Mesothelial cell of epicardium (in vitro differentiated cells): Measurements from ENCODE around the gene CAP2. TPM values are rescaled to one million over a fixed set of nuclear protein-coding genes. Genes with fewer than 3 reads are reported as not detected.
"Not testable (repeated sequence)": the region's sequence is repeated elsewhere in the genome, so short reads cannot be mapped to it uniquely, and the experiment has no call there.

Experiments used
- DNase-seq, 2 experiments: peaks; one replicate each; pipeline ENCODE4 v3.0.0; 2021; ENCODE audit warnings: low spot score in 2 of 2; ENCODE audit not compliant: unreplicated experiment in 2 of 2
- H3K27ac Mint-ChIP-seq: 2 replicates; pipeline ENCODE4 v1.8.0; 2021; ENCODE audit warnings: mixed read lengths
- H3K27me3 Mint-ChIP-seq: 2 replicates; pipeline ENCODE4 v1.8.0; 2021; ENCODE audit warnings: low read depth, mixed read lengths
- H3K36me3 Mint-ChIP-seq: 2 replicates; pipeline ENCODE4 v1.8.0; 2021; ENCODE audit warnings: mixed read lengths
- H3K4me1 Mint-ChIP-seq: 2 replicates; pipeline ENCODE4 v1.8.0; 2021; ENCODE audit warnings: mixed read lengths
- H3K4me3 Mint-ChIP-seq: 2 replicates; pipeline ENCODE4 v1.8.0; 2021; ENCODE audit warnings: mild to moderate bottlenecking, moderate library complexity, mixed read lengths
- H3K9me3 Mint-ChIP-seq: 2 replicates; pipeline ENCODE4 v1.8.0; 2021; ENCODE audit warnings: mixed read lengths
- total RNA-seq: library from RNA; stranded (reverse); gene quantifications from 3 replicates; pipeline ENCODE4 v1.2.1, GENCODE V29; 2021
- TF ChIP-seq, protein P1 (sequence below): fragments of 200-600 bp; sonication (generic); IDR thresholded peaks from one replicate; pipeline ENCODE4 v1.5.0; 2021; ENCODE audit warnings: antibody characterized with exemption; ENCODE audit not compliant: unreplicated experiment

Gene CAP2
- total RNA-seq, 1 donor from 2014 or later = 15.0 TPM

DNA sequence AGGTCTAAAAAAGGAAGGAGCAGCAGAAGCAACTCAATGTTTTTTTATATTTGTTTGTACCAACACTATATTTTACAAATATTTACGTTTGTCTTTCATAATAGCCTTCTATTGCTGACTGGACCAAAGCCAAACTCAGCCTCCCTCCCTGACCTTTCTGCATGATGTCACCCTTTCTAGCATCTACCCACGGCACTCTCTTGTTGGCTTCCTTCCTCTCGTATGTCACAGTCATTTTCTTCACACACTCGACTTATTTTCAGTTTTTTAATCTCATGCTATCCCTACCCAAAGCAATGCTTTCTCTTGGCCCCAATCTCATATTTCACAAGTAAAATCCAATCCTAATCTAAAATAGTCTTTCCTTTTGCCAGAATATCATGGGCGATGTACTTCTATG, 190.4 kb downstream of the CAP2 start:
- peak overlapping the region; percentile 1 for H3K27ac Mint-ChIP-seq
- no peak for DNase-seq
- no peaks in the 10 kb centered on the region for H3K27me3 Mint-ChIP-seq

DNA sequence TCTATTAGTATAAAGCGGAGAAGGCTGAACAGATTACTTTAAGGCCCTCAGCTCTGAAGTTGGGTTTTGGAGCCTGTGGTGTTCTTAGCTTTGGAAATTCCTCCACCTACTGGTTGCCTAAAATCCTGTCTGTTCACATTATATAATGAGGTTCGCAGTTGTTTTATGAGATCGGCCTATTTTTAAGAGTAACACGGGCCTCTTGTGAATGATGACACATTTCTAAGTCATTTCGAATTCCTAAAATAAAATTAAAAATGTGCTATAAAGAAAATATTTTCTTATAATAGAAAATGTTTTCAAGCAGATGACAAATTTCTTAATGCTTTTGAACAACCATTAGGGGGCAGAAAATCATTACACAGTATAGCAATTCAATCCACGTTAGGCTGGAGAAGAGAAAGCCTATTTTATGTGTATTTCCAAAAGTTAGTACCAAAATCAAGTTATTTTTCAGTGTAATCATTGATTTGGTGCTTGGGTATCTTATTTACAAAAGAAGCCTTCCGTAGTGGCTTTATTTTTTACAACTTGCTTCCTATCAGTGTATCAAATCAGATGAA, 190.9 kb downstream of the CAP2 start:
- H3K9me3 Mint-ChIP-seq = no peaks in the 10 kb centered on the region
- H3K4me1 Mint-ChIP-seq = peaks cover 3% of the 10 kb centered on the region
- H3K4me3 Mint-ChIP-seq = no peak overlapping the region
- TF ChIP-seq, protein P1, sequence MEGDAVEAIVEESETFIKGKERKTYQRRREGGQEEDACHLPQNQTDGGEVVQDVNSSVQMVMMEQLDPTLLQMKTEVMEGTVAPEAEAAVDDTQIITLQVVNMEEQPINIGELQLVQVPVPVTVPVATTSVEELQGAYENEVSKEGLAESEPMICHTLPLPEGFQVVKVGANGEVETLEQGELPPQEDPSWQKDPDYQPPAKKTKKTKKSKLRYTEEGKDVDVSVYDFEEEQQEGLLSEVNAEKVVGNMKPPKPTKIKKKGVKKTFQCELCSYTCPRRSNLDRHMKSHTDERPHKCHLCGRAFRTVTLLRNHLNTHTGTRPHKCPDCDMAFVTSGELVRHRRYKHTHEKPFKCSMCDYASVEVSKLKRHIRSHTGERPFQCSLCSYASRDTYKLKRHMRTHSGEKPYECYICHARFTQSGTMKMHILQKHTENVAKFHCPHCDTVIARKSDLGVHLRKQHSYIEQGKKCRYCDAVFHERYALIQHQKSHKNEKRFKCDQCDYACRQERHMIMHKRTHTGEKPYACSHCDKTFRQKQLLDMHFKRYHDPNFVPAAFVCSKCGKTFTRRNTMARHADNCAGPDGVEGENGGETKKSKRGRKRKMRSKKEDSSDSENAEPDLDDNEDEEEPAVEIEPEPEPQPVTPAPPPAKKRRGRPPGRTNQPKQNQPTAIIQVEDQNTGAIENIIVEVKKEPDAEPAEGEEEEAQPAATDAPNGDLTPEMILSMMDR = peak; percentile 79
- peak overlapping the region; percentile 1 for H3K27ac Mint-ChIP-seq
- H3K27me3 Mint-ChIP-seq = no peaks in the 10 kb centered on the region
- no peak for DNase-seq
- H3K36me3 Mint-ChIP-seq = no peaks in the 10 kb centered on the region

More for the DNA sequence above, 190.4 kb downstream of the CAP2 start:
- H3K4me1 Mint-ChIP-seq = peaks cover 3% of the 10 kb centered on the region
- TF ChIP-seq, protein P1 = no peak
- H3K36me3 Mint-ChIP-seq = no peaks in the 10 kb centered on the region
- H3K4me3 Mint-ChIP-seq = no peak overlapping the region
- no peaks in the 10 kb centered on the region for H3K9me3 Mint-ChIP-seq

GRCh38 chr6:17585766-17586490, 192.5 kb downstream of the CAP2 start:
- Mint-ChIP-seq H3K27ac (no peak overlapping the region), H3K4me3 (no peak overlapping the region), H3K9me3 (no peaks in the 10 kb centered on the region), H3K4me1 (peaks cover 6% of the 10 kb centered on the region), H3K36me3 (no peaks in the 10 kb centered on the region), H3K27me3 (no peaks in the 10 kb centered on the region)
- TF ChIP-seq, protein P1 = peak; percentile 38
- no peak for DNase-seq

GRCh38 chr6:17586623-17587022, 193.2 kb downstream of the CAP2 start:
- H3K4me3 Mint-ChIP-seq, H3K27me3 Mint-ChIP-seq, H3K9me3 Mint-ChIP-seq, H3K4me1 Mint-ChIP-seq, DNase-seq, H3K36me3 Mint-ChIP-seq, H3K27ac Mint-ChIP-seq: not testable (repeated sequence)

- H3K9me3 Mint-ChIP-seq = no peaks in the 10 kb centered on the region
- H3K36me3 Mint-ChIP-seq = no peaks in the 10 kb centered on the region
- H3K4me3 Mint-ChIP-seq = no peak overlapping the region
- peaks cover 6% of the 10 kb centered on the region for H3K4me1 Mint-ChIP-seq
- no peak for DNase-seq
- H3K27me3 Mint-ChIP-seq = no peaks in the 10 kb centered on the region
- H3K27ac Mint-ChIP-seq = no peak overlapping the region
- TF ChIP-seq, protein P1 = no peak
Measured at GRCh38 chr6:17588011-17588410, 194.6 kb downstream of the CAP2 start.

DNA sequence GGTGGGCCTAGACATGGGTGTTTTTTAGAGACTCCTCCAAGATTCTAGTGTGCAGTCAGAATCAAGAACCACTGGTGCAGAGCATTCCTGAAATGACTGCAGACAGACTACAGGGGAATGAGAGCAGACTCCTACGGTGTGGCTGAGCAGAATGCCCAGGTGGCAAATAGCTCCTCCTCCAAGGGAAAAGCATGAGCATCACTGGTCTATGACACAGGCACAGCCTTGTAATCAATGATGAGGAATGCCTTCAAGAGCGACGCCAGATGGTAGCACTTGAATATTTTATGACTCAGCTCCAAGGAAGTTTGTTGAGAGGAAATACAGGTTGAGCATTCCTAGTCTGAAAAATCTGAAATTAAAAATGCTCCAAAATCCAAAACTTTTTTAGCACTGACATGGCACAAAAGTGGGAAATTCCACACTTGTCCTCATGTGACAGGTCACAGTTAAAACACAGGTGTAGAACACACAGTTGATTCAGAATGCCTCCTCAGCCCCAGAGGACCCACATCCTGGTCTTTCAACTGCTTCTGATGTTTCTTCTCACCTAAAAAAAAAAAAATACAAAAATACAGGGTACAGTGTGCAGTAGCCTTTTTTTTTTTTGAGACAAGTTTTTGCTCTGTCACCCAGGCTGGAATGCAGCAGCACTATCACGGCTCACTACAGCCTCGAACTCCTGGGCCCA, 196.2 kb downstream of the CAP2 start:
- TF ChIP-seq, protein P1 = no peak
- Mint-ChIP-seq H3K27me3 (no peaks in the 10 kb centered on the region), H3K36me3 (no peaks in the 10 kb centered on the region), H3K4me1 (peaks cover 3% of the 10 kb centered on the region), H3K4me3 (no peak overlapping the region), H3K9me3 (no peaks in the 10 kb centered on the region), H3K27ac (no peak overlapping the region)
- DNase-seq = no peak
